Stimulated activated naive B cell treated with anti-CD40 and anti-IgM and Interleukin-4, amounts not matched to agents 10 μg/mL and 1 μg/mL and 100 μg/mL, for 72 hours (primary cell): ENCODE data around the gene WDR90.

Experiments
- ATAC-seq, 2 donors: fragments of 150-1000 bp; cut with Tn5 transposase; replicated peaks; 2 replicates each; pipeline ENCODE4 v1.10.0; 2021; ENCODE audit warnings: moderate library complexity in 1 of 2
- DNase-seq: peaks from one replicate; pipeline ENCODE4 v3.0.0; 2021
- H3K27ac Mint-ChIP-seq: one replicate; pipeline ENCODE4 v1.8.0; 2022; ENCODE audit warnings: mild to moderate bottlenecking, mixed read lengths
- H3K27me3 Mint-ChIP-seq, 2 donors: one replicate each; pipeline ENCODE4 v1.8.0; 2022; ENCODE audit warnings: mixed read lengths in 2 of 2
- H3K36me3 Mint-ChIP-seq, 2 donors: one replicate each; pipeline ENCODE4 v1.8.0; 2022; ENCODE audit warnings: mixed read lengths in 2 of 2, mild to moderate bottlenecking in 1 of 2
- H3K4me1 Mint-ChIP-seq, 2 donors: one replicate each; pipeline ENCODE4 v1.8.0; 2022; ENCODE audit warnings: mixed read lengths in 2 of 2, mild to moderate bottlenecking in 1 of 2
- H3K4me3 Mint-ChIP-seq, 2 donors: one replicate each; pipeline ENCODE4 v1.8.0; 2022; ENCODE audit warnings: mild to moderate bottlenecking in 2 of 2, mixed read lengths in 2 of 2, moderate library complexity in 1 of 2
- H3K9me3 Mint-ChIP-seq, 2 donors: one replicate each; pipeline ENCODE4 v1.8.0; 2022; ENCODE audit warnings: mixed read lengths in 2 of 2, mild to moderate bottlenecking in 1 of 2

The WDR90 gene

GRCh38 chr16:630249-630814 is 18.8 kb upstream of the WDR90 start:
- no peak for ATAC-seq
- H3K27me3 Mint-ChIP-seq = no peaks in the 10 kb centered on the region
- peaks cover 11 to 15% of the 10 kb centered on the region in 2 donors for H3K36me3 Mint-ChIP-seq
- no peaks in the 10 kb centered on the region for H3K9me3 Mint-ChIP-seq
- no peak for DNase-seq
- H3K27ac Mint-ChIP-seq = no peak overlapping the region
- peaks cover 6 to 10% of the 10 kb centered on the region in 2 donors for H3K4me1 Mint-ChIP-seq
- no peak overlapping the region for H3K4me3 Mint-ChIP-seq

- Mint-ChIP-seq H3K27me3 (no peaks in the 10 kb centered on the region), H3K27ac (peak within 1 kb of the TSS; percentile 67), H3K36me3 (peaks cover 11 to 15% of the 10 kb centered on the region in 2 donors), H3K9me3 (no peaks in the 10 kb centered on the region), H3K4me1 (peaks cover 6 to 10% of the 10 kb centered on the region in 2 donors), H3K4me3 (peak within 1 kb of the TSS in 1 of 2 donors; percentile 28)
- no peak for DNase-seq
- ATAC-seq = no peak
Measured at GRCh38 chr16:630815-631405, 18.3 kb upstream of the WDR90 start, which contains the start of gene WFIKKN1. Gene WFIKKN1 (plus strand): TSS chr16:630985. CDS start chr16:631254, 269 bp downstream.

- Mint-ChIP-seq H3K9me3 (peaks cover 0 to 2% of the 10 kb centered on the region in 2 donors), H3K27ac (peak overlapping the region; percentile 57), H3K27me3 (peaks cover 5% of the 10 kb centered on the region in 2 donors), H3K4me1 (peaks cover 13 to 18% of the 10 kb centered on the region in 2 donors), H3K36me3 (peaks cover 13% of the 10 kb centered on the region in 2 donors), H3K4me3 (peak overlapping the region in 1 of 2 donors; percentile 28)
- no peak for ATAC-seq
- no peak for DNase-seq
Measured at GRCh38 chr16:631808-632358, 17.3 kb upstream of the WDR90 start.

GRCh38 chr16:632486-633335 is 16.5 kb upstream of the WDR90 start:
- DNase-seq (no peak), ATAC-seq (no peak)
- H3K27me3 Mint-ChIP-seq = peaks cover 5 to 6% of the 10 kb centered on the region in 2 donors
- H3K4me3 Mint-ChIP-seq = no peak overlapping the region
- H3K27ac Mint-ChIP-seq = no peak overlapping the region
- H3K4me1 Mint-ChIP-seq = peaks cover 15 to 18% of the 10 kb centered on the region in 2 donors
- H3K36me3 Mint-ChIP-seq = peaks cover 7 to 13% of the 10 kb centered on the region in 2 donors
- H3K9me3 Mint-ChIP-seq = peaks cover 0 to 2% of the 10 kb centered on the region in 2 donors

GRCh38 chr16:633336-634050 is 15.7 kb upstream of the WDR90 start:
- Mint-ChIP-seq H3K4me1 (peaks cover 15 to 18% of the 10 kb centered on the region in 2 donors), H3K4me3 (no peak overlapping the region), H3K27ac (no peak overlapping the region), H3K9me3 (peaks cover 0 to 2% of the 10 kb centered on the region in 2 donors), H3K36me3 (peaks cover 6 to 13% of the 10 kb centered on the region in 2 donors), H3K27me3 (peaks cover 5 to 6% of the 10 kb centered on the region in 2 donors)
- no peak for DNase-seq
- no peak for ATAC-seq

- Mint-ChIP-seq H3K36me3 (peaks cover 6 to 7% of the 10 kb centered on the region in 2 donors), H3K9me3 (peaks cover 0 to 2% of the 10 kb centered on the region in 2 donors), H3K4me1 (peaks cover 18 to 23% of the 10 kb centered on the region in 2 donors), H3K27ac (no peak overlapping the region), H3K4me3 (peak overlapping the region; percentile 53 to 61), H3K27me3 (peaks cover 5 to 6% of the 10 kb centered on the region in 2 donors)
- DNase-seq (no peak), ATAC-seq (no peak)
Measured at GRCh38 chr16:634051-634670, 15.0 kb upstream of the WDR90 start.

- Mint-ChIP-seq H3K27ac (peak overlapping the region; percentile 62), H3K4me1 (peaks cover 18 to 24% of the 10 kb centered on the region in 2 donors), H3K9me3 (peaks cover 0 to 2% of the 10 kb centered on the region in 2 donors), H3K36me3 (peaks cover 6 to 7% of the 10 kb centered on the region in 2 donors), H3K4me3 (peak overlapping the region; percentile 78 to 80), H3K27me3 (peaks cover 5 to 6% of the 10 kb centered on the region in 2 donors)
- ATAC-seq = no peak
- DNase-seq = no peak
Measured at GRCh38 chr16:634996-635395, 14.2 kb upstream of the WDR90 start.

- peaks cover 0 to 2% of the 10 kb centered on the region in 2 donors for H3K9me3 Mint-ChIP-seq
- H3K27ac Mint-ChIP-seq = no peak overlapping the region
- ATAC-seq (peak; percentile 3 to 4), DNase-seq (no peak)
- H3K4me1 Mint-ChIP-seq = peaks cover 20 to 29% of the 10 kb centered on the region in 2 donors
- H3K27me3 Mint-ChIP-seq = peaks cover 5 to 6% of the 10 kb centered on the region in 2 donors
- H3K4me3 Mint-ChIP-seq = peak overlapping the region; percentile 93 to 94
- peaks cover 6 to 7% of the 10 kb centered on the region in 2 donors for H3K36me3 Mint-ChIP-seq
Measured at GRCh38 chr16:635573-636205, 13.5 kb upstream of the WDR90 start.

GRCh38 chr16:636206-637080 is 12.7 kb upstream of the WDR90 start, which contains the start of gene METTL26:
Gene METTL26 (minus strand): TSS chr16:636305. CDS start chr16:636290, 15 bp downstream.
- H3K4me3 Mint-ChIP-seq = peak within 1 kb of the TSS; percentile 93 to 94
- peaks cover 6 to 7% of the 10 kb centered on the region in 2 donors for H3K36me3 Mint-ChIP-seq
- peaks cover 0 to 2% of the 10 kb centered on the region in 2 donors for H3K9me3 Mint-ChIP-seq
- ATAC-seq (peak; percentile 91 to 92), DNase-seq (peak; percentile 88)
- peak within 1 kb of the TSS; percentile 100 for H3K27ac Mint-ChIP-seq
- H3K4me1 Mint-ChIP-seq = peaks cover 20 to 29% of the 10 kb centered on the region in 2 donors
- H3K27me3 Mint-ChIP-seq = peaks cover 5 to 6% of the 10 kb centered on the region in 2 donors

GRCh38 chr16:637081-638018 is 11.8 kb upstream of the WDR90 start:
- Mint-ChIP-seq H3K36me3 (peaks cover 4 to 7% of the 10 kb centered on the region in 2 donors), H3K27me3 (peaks cover 5 to 6% of the 10 kb centered on the region in 2 donors), H3K27ac (peak overlapping the region; percentile 100), H3K4me3 (peak overlapping the region; percentile 93 to 94), H3K9me3 (peaks cover 0 to 2% of the 10 kb centered on the region in 2 donors), H3K4me1 (peaks cover 18 to 30% of the 10 kb centered on the region in 2 donors)
- DNase-seq (no peak), ATAC-seq (peak in 1 of 2 donors; percentile 64)

- ATAC-seq (no peak), DNase-seq (no peak)
- peaks cover 21 to 37% of the 10 kb centered on the region in 2 donors for H3K4me1 Mint-ChIP-seq
- peaks cover 5 to 6% of the 10 kb centered on the region in 2 donors for H3K27me3 Mint-ChIP-seq
- no peak overlapping the region for H3K27ac Mint-ChIP-seq
- no peak overlapping the region for H3K4me3 Mint-ChIP-seq
- peaks cover 4 to 7% of the 10 kb centered on the region in 2 donors for H3K36me3 Mint-ChIP-seq
- H3K9me3 Mint-ChIP-seq = peaks cover 0 to 2% of the 10 kb centered on the region in 2 donors
Measured at GRCh38 chr16:638034-638543, 11.1 kb upstream of the WDR90 start.
